Measurements from ENCODE around the gene REX1BD.
A peak's percentile ranks its signal among the peaks of the same experiment; 100 is the strongest.
"Not testable (repeated sequence)": the region's sequence is repeated elsewhere in the genome, so short reads cannot be mapped to it uniquely, and the experiment has no call there.

Gene REX1BD

GRCh38 chr19:18580311-18580710 is 8.3 kb upstream of the REX1BD start:
- no peak for DNase-seq

GRCh38 chr19:18586306-18586705 is 2.3 kb upstream of the REX1BD start:
- DNase-seq = no peak

- DNase-seq = no peak
Observed at GRCh38 chr19:18587561-18587960, 1.0 kb upstream of the REX1BD start.

- no peak for DNase-seq
Observed at GRCh38 chr19:18587962-18588610, 512 bp upstream of the REX1BD start.

DNA sequence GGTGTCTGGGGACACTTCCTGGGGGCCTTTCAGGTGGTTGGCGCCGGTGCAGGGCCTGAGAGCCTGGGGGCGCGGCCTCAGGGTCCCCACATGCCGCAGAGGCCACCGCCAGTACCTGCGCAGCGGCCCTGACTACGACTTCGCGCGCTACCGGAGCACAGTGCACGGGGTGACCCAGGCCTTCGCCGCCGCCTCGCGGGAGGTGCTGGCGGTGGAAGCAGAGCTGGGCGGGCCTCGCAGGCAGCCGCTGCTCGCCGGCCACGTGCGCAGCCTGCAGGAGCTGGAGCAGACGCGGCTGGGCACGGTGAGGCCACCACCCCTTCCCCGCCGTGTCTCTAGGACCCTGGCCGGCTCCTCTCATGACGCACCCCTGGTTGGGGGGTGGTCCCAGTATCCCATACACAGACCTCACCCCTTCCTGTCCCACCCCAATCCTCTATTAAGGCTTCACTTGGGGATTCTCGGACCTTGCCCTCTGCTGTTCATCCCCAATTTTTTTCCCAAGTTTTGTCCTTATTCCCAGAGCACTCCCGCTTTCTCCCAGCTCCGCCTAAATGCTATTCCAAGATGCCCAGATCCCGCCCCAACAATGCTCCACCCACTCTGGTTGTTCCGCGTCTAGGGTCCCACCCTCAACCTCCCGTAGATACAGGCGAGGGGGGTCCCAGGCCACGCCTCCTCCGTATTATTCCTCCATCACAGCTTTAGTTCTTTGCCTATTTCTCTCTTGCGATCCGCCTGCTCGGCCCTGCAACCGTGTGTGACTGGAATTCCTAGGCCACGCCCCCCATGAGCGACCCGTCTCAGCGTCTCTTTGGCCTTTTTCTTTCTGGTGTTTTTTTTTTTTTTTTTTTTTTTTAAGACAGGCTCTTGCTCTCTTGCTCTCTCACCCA is 1.0 kb downstream of the REX1BD start:
- peak; percentile 65 for DNase-seq

GRCh38 chr19:18590273-18591272 is 2.0 kb downstream of the REX1BD start:
- peak; percentile 87 for DNase-seq

DNA sequence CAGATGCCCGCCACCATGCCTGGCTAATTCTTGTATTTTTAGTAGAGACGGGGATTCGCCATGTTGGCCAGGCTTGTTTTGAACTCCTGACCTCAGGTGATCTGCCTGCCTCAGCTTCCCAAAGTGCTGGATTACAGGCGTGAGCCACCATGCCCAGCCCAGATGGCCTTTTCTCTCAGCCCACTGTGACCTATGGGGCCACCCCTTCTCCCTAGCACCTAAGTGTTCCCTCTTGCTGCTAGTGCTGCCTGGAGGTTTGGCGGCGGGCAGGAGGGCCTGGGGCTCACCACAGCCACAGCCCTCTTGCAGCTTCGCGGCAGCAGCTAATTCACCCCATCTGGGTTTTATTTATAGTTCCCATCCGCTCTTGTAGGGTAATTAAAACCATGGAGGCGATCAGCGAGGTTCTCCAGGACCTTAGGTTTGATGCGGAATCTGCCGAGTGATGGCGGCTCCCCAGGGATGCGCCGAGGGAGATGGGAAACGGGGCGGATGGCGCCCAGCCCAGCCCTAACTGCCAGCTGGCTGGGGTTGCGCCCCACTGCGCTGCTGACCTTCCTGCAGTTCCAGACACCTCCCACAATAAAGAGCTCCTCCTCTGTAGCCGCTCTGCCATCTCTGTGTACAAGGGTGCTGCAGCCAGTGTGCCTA is 3.3 kb downstream of the REX1BD start:
- no peak for DNase-seq

- DNase-seq = not testable (repeated sequence)
Observed at GRCh38 chr19:18592732-18593131, 4.1 kb downstream of the REX1BD start.

DNA sequence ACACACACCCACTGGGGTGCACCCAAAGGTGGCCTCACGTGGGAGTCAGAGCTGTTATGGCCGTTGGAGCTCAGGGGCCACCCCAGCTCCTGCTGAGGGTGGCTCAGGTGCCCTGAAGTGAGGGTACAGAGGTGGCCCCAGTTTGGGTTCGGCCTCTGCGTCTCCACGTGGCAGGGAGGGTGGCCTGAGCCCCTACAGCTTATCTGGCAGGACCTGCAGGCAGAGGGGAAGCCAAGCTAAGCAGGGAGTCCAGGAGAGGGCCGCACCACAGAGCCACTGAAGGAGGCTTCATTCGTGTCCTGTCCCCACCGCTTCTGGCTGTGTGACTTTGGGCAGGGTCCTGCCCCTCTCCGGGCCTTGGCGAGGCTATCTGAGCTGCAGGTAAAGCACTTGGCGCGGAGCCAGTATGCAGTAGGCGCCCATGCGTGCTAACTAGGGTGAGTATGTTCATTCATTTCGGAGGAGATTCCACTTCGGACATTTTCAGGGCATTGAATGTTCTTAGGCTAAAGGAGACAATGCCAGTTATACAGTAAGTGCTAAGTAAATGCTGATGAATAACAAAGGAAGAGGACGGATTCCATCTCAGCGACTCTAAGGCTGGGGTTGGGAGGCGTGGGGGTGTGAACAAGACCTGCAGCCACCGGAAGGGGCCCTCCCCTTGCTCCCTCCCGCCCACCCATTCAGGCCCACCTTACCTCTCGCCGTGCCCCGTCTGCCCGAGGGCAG is 4.9 kb downstream of the REX1BD start:
- DNase-seq = no peak

- DNase-seq = peak; percentile 96
Observed at GRCh38 chr19:18594096-18594823, 5.7 kb downstream of the REX1BD start.

- peak; percentile 51 for DNase-seq
Observed at GRCh38 chr19:18594824-18595373, 6.3 kb downstream of the REX1BD start.

DNA sequence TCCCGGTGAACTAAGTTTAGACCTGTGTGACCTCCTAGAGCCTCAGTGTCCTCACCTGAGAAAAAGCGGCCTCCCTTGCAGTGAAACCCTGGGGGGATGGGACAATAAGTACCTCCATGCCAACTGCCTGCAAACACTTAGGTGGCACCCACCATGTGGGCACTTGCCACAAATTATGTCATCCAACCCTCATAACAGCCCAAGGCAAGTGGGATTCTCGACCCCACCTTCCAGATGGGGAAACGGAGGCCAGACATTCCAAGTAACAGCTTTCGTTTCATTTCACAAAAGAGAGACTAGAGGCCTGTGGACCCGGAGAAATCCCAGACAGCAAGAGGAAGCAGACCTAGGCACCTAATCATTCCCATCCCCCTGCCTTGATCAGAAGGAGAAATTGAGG is 6.9 kb downstream of the REX1BD start:
- DNase-seq = no peak

- peak; percentile 71 for DNase-seq
Observed at GRCh38 chr19:18596752-18597157, 8.2 kb downstream of the REX1BD start.

- DNase-seq = no peak
Observed at GRCh38 chr19:18597809-18598660, 9.4 kb downstream of the REX1BD start.

DNA sequence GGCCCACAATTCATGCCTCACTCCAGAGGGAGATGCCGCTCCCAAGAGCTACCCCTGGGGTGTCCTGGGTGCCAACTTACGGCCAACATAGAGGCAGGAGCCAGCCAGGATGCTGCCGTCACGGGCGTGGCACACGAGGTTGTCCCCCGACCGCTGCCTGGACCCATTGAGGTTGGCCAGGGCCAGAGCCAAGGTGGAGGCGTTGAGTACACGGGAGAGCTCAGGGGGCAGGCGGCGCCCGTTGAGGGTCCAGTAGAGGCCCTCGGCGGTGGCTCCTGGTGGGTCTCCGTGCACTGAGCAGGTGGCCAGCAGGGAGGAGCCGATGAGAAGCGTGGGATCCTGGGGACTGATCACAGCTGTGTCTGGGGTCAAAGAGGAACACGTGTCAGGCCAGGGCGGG is 10.9 kb downstream of the REX1BD start:
- DNase-seq = no peak

DNA sequence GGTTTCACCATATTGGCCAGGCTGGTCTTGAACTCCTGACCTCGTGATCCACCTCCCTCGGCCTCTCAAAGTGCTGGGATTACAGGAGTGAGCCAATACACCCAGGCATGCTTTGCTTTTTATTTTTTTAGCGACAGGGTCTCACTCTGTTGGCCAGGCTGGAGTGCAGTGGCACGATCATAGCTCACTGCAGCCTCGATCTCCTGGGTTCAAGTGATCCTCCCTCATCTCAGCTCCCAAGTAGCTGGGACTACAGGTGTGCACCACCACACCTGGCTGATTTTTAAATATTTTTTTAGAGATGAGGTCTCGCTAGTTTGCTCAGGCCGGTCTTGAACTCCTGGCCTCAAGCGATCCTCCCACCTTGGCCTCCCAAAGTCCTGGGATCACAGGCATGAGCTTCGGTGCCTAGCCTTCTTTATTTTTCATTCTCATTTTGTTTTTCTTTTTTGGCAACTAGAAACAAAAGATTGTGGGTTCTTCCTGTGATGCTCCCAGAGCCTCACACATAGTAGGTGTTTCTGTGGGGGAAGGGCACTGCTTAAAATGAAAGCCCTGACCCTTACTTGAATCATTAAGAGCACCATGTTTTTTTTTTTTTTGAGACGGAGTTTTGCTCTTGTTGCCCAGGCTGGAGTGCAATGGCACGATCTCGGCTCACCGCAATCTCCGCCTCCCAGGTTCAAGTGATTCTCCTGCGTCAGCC is 12.2 kb downstream of the REX1BD start:
- not testable (repeated sequence) for DNase-seq

GRCh38 chr19:18601875-18602274 is 13.3 kb downstream of the REX1BD start:
- no peak for DNase-seq

GRCh38 chr19:18603255-18603957 is 14.8 kb downstream of the REX1BD start:
- peak; percentile 90 for DNase-seq
